HepG2 (cell line): ENCODE data around the gene NKAIN2. TPM values are rescaled to one million over a fixed set of nuclear protein-coding genes. Genes with fewer than 3 reads are reported as not detected.

Source experiments
- ATAC-seq: fragments of 200-7000 bp; cut with Tn5 transposase; 3 replicates; pipeline ENCODE4 v1.9.1; 2020; ENCODE audit warnings: mild to moderate bottlenecking, moderate library complexity
- BruUV-seq: library from RNA; stranded (reverse); fragments of 400-500 nt; replicated peaks from 2 replicates; lab custom pipeline; 2021; lab: Mats Ljungman, UMichigan
- CTCF ChIA-PET: fragments of 300-600 bp; formaldehyde crosslinking; extraction: SDS; loops from one replicate; lab custom pipeline; 2021; ENCODE audit warnings: low total read pairs, inconsistent platforms, low intra/inter-chr PET ratio; lab: Yijun Ruan, JAX
- POLR2A ChIA-PET: fragments of 350-600 bp; sonication (Branson Sonifier 250); formaldehyde crosslinking; loops from one replicate; lab custom pipeline; 2020; ENCODE audit warnings: antibody characterized with exemption, inconsistent platforms; lab: Yijun Ruan, JAX
- DNase-seq: peaks from one replicate; pipeline ENCODE4 v3.0.0-alpha.2; 2015; ENCODE audit warnings: low spot score
- FAIRE-seq: peaks from 3 replicates; lab custom pipeline; 2011; peaks lifted over from hg19 to GRCh38; lab: Jason Lieb, UNC
- H2AFZ ChIP-seq: one replicate; pipeline ENCODE4 v1.6.1; 2011; ENCODE audit warnings: low read length, inconsistent platforms
- H3K27ac ChIP-seq: fragments of 300-600 bp; 3 replicates; pipeline ENCODE4 v1.8.0; 2011; ENCODE audit warnings: mixed run types, mild to moderate bottlenecking, mixed read lengths, low read length, inconsistent platforms; ENCODE audit not compliant: insufficient read depth; ENCODE audit errors: extremely low read length
- H3K27me3 ChIP-seq, 2 experiments: fragments of 200-600 bp in 1 of 2; 2 replicates in 1 of 2; 3 replicates in 1 of 2; pipeline versions ENCODE4 v1.6.0 to v1.8.0; 2011; ENCODE audit warnings: low read length in 2 of 2, mild to moderate bottlenecking in 2 of 2, moderate library complexity in 2 of 2, inconsistent platforms in 1 of 2; ENCODE audit not compliant: insufficient read depth in 2 of 2, control insufficient read depth in 1 of 2
- H3K36me3 ChIP-seq, 2 experiments: fragments of 200-600 bp in 1 of 2; replicated peaks in 1 of 2; 2 replicates in 1 of 2; 3 replicates in 1 of 2; pipeline versions ENCODE4 v1.5.1 to v1.8.0; 2011; ENCODE audit warnings: low read length in 2 of 2, inconsistent platforms in 1 of 2; ENCODE audit not compliant: insufficient read depth in 2 of 2, control insufficient read depth in 1 of 2
- H3K4me1 ChIP-seq: 2 replicates; pipeline ENCODE4 v1.5.1; 2012; ENCODE audit warnings: low read length, inconsistent platforms; ENCODE audit not compliant: insufficient read depth
- H3K4me2 ChIP-seq: 2 replicates; pipeline ENCODE4 v1.6.0; 2011; ENCODE audit warnings: low read depth, low read length, inconsistent platforms
- H3K4me3 ChIP-seq, 3 experiments: fragments of 200-600 bp in 1 of 3; sonication (generic), shearing (Covaris generic) in 1 of 3; replicated peaks in 1 of 3; 2 replicates each; pipeline ENCODE4 v1.5.1; 2011 to 2016; ENCODE audit warnings: low read length in 3 of 3, inconsistent platforms in 2 of 3, low read depth in 2 of 3, mild to moderate bottlenecking in 2 of 3, control low read depth in 1 of 3, mixed read lengths in 1 of 3; ENCODE audit not compliant: insufficient read depth in 1 of 3
- H3K79me2 ChIP-seq: one replicate; pipeline ENCODE4 v1.6.1; 2011; ENCODE audit warnings: low read length, inconsistent platforms; ENCODE audit not compliant: insufficient read depth
- H3K9ac ChIP-seq: 2 replicates; pipeline ENCODE4 v1.6.0; 2011; ENCODE audit warnings: mild to moderate bottlenecking, low read depth, low read length, inconsistent platforms; ENCODE audit not compliant: insufficient read depth
- H3K9me3 ChIP-seq: 2 replicates; pipeline ENCODE4 v1.5.1; 2012; ENCODE audit warnings: mild to moderate bottlenecking, low read length
- H4K20me1 ChIP-seq: 2 replicates; pipeline ENCODE4 v1.6.0; 2011; ENCODE audit warnings: inconsistent platforms, mild to moderate bottlenecking, low read length, moderate library complexity; ENCODE audit not compliant: insufficient read depth
- CBX2 ChIP-seq, 2 experiments: fragments of 200-600 bp in 1 of 2; sonication (generic); formaldehyde crosslinking in 1 of 2; IDR thresholded peaks; 2 replicates each; pipeline versions ENCODE4 v1.7.0 to v1.8.1; 2018 to 2022; ENCODE audit warnings: low read depth in 2 of 2, low read length in 1 of 2, mild to moderate bottlenecking in 1 of 2, missing genetic modification reagents in 1 of 2
- DNMT1 ChIP-seq: sonication (generic); formaldehyde crosslinking; IDR thresholded peaks from 2 replicates; pipeline ENCODE4 v1.5.1; 2020; ENCODE audit warnings: mild to moderate bottlenecking, missing genetic modification reagents
- HOXA3 ChIP-seq: sonication (generic); formaldehyde crosslinking; IDR thresholded peaks from 2 replicates; pipeline ENCODE4 v1.5.0; 2020; ENCODE audit warnings: missing genetic modification reagents
- TAF15 ChIP-seq: fragments of 200-400 bp; formaldehyde crosslinking; IDR thresholded peaks from one replicate; pipeline ENCODE4 v1.6.1; 2018; ENCODE audit warnings: mild to moderate bottlenecking, low read depth, low read length; ENCODE audit not compliant: poor library complexity, severe bottlenecking
- U2AF2 ChIP-seq: fragments of 200-400 bp; formaldehyde crosslinking; IDR thresholded peaks from 2 replicates; pipeline ENCODE4 v1.6.1; 2017; ENCODE audit warnings: low read depth, mild to moderate bottlenecking, low read length
- YY1 ChIP-seq: IDR thresholded peaks from 2 replicates; pipeline ENCODE4 v1.6.1; 2011; ENCODE audit warnings: low read length, low read depth, moderate library complexity, mild to moderate bottlenecking; ENCODE audit not compliant: insufficient read depth, insufficient replicate concordance
- ZFP62 ChIP-seq: sonication (generic); formaldehyde crosslinking; IDR thresholded peaks from 2 replicates; pipeline ENCODE4 v1.4.0; 2020; ENCODE audit warnings: missing genetic modification reagents
- ZNF383 ChIP-seq: sonication (generic); formaldehyde crosslinking; IDR thresholded peaks from 2 replicates; pipeline ENCODE4 v1.4.0; 2020; ENCODE audit warnings: missing genetic modification reagents, mild to moderate bottlenecking, borderline replicate concordance
- ZNF572 ChIP-seq: sonication (generic); formaldehyde crosslinking; IDR thresholded peaks from 2 replicates; pipeline ENCODE4 v1.5.1; 2020; ENCODE audit warnings: mild to moderate bottlenecking, missing genetic modification reagents
- ZNF589 ChIP-seq: sonication (generic); formaldehyde crosslinking; conservative IDR thresholded peaks from 2 replicates; pipeline ENCODE4 v1.8.0; 2022; ENCODE audit warnings: mild to moderate bottlenecking, moderate library complexity, missing genetic modification reagents
- WGBS: methylation state at CpG from one replicate; pipeline ENCODE4 v1.1.6; 2017; ENCODE audit warnings: low lambda C conversion rate; 5-methylcytosine and 5-hydroxymethylcytosine counted together
- in situ Hi-C: cut with HindIII; loops from 2 replicates; pipeline ENCODE4 v1.10.0; 2017; ENCODE audit warnings: low pct_unique_long_range_greater_than_20kb; ENCODE audit not compliant: extremely low pct_ligation_motif_present
- intact Hi-C: fragments of 100-400 bp; cut with micrococcal nuclease; formaldehyde crosslinking; loops from one replicate; pipeline ENCODE4 v1.10.0; 2022; ENCODE audit not compliant: unreplicated experiment
- polyA plus RNA-seq, 8 experiments: library from polyadenylated mRNA; depleted of rRNA in 3 of 8; stranded (reverse) in 7 of 8; unstranded in 1 of 8; fragments of >200 nt; fragmentation: Illumina TruSeq in 4 of 8; extraction: Trizol in 4 of 8; gene quantifications; 2 replicates each; pipeline versions ENCODE4 v1.2.1 to v1.2.3, GENCODE V29; 2011 to 2016; ENCODE audit warnings: low read depth in 4 of 8, missing spikeins in 1 of 8, mixed read lengths in 1 of 8; ENCODE audit not compliant: insufficient read depth in 1 of 8
- total RNA-seq, 5 experiments: library from RNA; depleted of rRNA; stranded (reverse); fragments of >200 nt; fragmentation: Illumina TruSeq; extraction: Trizol; gene quantifications; 2 replicates each; pipeline ENCODE4 v1.2.3, GENCODE V29; 2016; ENCODE audit warnings: low read depth in 1 of 5
- TF ChIP-seq, protein P1 (sequence below): sonication (generic); formaldehyde crosslinking; conservative IDR thresholded peaks from 2 replicates; pipeline ENCODE4 v1.4.0; 2020; ENCODE audit warnings: missing genetic modification reagents
- TF ChIP-seq, protein P2 (sequence below): sonication (generic); formaldehyde crosslinking; IDR thresholded peaks from 2 replicates; pipeline ENCODE4 v1.4.0; 2020; ENCODE audit warnings: missing genetic modification reagents
- TF ChIP-seq, protein P3 (sequence below): sonication (generic); formaldehyde crosslinking; IDR thresholded peaks from 2 replicates; pipeline ENCODE4 v1.5.0; 2020; ENCODE audit warnings: mild to moderate bottlenecking, missing genetic modification reagents, borderline replicate concordance
- TF ChIP-seq, protein P4 (sequence below): sonication (generic); formaldehyde crosslinking; IDR thresholded peaks from 2 replicates; pipeline ENCODE4 v1.5.0; 2020; ENCODE audit warnings: mild to moderate bottlenecking, missing genetic modification reagents, borderline replicate concordance
- TF ChIP-seq, protein P5 (sequence below): sonication (generic); formaldehyde crosslinking; IDR thresholded peaks from 2 replicates; pipeline ENCODE4 v1.4.0; 2020; ENCODE audit warnings: mild to moderate bottlenecking, low read depth, missing genetic modification reagents

NKAIN2 gene
- total and polyA plus RNA-seq, 2 of the 13 experiments (the other 11 are each of a cell fraction or from before 2014, with no cell fraction given): not detected

DNA sequence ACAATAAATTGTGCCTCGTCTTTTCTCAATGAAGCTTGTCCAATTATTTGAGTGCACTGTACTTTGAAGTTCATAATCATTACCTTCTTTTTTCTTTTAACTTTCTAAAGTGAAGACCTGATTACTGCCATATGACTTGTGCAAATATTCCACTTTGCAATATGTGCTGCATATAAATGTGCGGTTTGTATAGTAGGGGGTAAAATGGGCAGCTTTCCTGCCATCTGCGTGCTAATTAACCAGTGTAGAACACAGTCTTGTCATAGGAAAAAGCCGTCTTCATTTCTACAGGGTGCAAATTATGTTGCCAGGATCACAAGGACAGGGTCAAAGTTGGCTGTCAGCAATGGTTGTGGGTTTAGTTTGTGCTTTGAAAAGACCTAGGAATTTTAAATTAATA is 397.0 kb downstream of the NKAIN2 start:
- POLR2A ChIA-PET: no interaction called here
- no peak for ATAC-seq

More for the DNA sequence above, 397.0 kb downstream of the NKAIN2 start:
- WGBS: under 1% methylated on average over 4 of the region's 4 CpGs
- no peak overlapping the region for H3K4me3 ChIP-seq
- no peaks in the 10 kb centered on the region for H4K20me1 ChIP-seq
- FAIRE-seq (no peak), DNase-seq (no peak)
- CTCF ChIA-PET: no interaction called here
- TF ChIP-seq U2AF2 (no peak), ZNF383 (CRISPR knock-in tag) (no peak), TAF15 (no peak), YY1 (no peak), HOXA3 (CRISPR knock-in tag) (no peak), DNMT1 (CRISPR knock-in tag) (no peak), ZNF589 (CRISPR knock-in tag) (no peak), CBX2 (IDR thresholded peaks at IDR 0.05; ENCODE audit: low read depth, low read length) (no peak), CBX2 (CRISPR knock-in tag; IDR thresholded peaks at IDR 0.05; ENCODE audit: low read depth) (no peak), ZFP62 (CRISPR knock-in tag) (no peak), ZNF572 (no peak)
- TF ChIP-seq, protein P1, sequence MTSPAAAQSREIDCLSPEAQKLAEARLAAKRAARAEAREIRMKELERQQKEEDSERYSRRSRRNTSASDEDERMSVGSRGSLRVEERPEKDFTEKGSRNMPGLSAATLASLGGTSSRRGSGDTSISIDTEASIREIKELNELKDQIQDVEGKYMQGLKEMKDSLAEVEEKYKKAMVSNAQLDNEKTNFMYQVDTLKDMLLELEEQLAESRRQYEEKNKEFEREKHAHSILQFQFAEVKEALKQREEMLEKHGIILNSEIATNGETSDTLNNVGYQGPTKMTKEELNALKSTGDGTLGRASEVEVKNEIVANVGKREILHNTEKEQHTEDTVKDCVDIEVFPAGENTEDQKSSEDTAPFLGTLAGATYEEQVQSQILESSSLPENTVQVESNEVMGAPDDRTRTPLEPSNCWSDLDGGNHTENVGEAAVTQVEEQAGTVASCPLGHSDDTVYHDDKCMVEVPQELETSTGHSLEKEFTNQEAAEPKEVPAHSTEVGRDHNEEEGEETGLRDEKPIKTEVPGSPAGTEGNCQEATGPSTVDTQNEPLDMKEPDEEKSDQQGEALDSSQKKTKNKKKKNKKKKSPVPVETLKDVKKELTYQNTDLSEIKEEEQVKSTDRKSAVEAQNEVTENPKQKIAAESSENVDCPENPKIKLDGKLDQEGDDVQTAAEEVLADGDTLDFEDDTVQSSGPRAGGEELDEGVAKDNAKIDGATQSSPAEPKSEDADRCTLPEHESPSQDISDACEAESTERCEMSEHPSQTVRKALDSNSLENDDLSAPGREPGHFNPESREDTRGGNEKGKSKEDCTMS (CRISPR knock-in tag): no peak
- TF ChIP-seq, protein P2, sequence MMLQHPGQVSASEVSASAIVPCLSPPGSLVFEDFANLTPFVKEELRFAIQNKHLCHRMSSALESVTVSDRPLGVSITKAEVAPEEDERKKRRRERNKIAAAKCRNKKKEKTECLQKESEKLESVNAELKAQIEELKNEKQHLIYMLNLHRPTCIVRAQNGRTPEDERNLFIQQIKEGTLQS: no peak
- TF ChIP-seq, protein P3, sequence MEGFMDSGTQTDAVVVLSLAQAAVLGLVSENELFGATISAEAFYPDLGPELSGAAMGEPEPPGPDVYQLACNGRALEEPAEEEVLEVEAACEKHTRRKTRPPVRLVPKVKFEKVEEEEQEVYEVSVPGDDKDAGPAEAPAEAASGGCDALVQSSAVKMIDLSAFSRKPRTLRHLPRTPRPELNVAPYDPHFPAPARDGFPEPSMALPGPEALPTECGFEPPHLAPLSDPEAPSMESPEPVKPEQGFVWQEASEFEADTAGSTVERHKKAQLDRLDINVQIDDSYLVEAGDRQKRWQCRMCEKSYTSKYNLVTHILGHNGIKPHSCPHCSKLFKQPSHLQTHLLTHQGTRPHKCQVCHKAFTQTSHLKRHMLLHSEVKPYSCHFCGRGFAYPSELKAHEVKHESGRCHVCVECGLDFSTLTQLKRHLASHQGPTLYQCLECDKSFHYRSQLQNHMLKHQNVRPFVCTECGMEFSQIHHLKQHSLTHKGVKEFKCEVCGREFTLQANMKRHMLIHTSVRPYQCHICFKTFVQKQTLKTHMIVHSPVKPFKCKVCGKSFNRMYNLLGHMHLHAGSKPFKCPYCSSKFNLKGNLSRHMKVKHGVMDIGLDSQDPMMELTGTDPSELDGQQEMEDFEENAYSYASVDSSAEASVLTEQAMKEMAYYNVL (CRISPR knock-in tag): no peak
- TF ChIP-seq, protein P4, sequence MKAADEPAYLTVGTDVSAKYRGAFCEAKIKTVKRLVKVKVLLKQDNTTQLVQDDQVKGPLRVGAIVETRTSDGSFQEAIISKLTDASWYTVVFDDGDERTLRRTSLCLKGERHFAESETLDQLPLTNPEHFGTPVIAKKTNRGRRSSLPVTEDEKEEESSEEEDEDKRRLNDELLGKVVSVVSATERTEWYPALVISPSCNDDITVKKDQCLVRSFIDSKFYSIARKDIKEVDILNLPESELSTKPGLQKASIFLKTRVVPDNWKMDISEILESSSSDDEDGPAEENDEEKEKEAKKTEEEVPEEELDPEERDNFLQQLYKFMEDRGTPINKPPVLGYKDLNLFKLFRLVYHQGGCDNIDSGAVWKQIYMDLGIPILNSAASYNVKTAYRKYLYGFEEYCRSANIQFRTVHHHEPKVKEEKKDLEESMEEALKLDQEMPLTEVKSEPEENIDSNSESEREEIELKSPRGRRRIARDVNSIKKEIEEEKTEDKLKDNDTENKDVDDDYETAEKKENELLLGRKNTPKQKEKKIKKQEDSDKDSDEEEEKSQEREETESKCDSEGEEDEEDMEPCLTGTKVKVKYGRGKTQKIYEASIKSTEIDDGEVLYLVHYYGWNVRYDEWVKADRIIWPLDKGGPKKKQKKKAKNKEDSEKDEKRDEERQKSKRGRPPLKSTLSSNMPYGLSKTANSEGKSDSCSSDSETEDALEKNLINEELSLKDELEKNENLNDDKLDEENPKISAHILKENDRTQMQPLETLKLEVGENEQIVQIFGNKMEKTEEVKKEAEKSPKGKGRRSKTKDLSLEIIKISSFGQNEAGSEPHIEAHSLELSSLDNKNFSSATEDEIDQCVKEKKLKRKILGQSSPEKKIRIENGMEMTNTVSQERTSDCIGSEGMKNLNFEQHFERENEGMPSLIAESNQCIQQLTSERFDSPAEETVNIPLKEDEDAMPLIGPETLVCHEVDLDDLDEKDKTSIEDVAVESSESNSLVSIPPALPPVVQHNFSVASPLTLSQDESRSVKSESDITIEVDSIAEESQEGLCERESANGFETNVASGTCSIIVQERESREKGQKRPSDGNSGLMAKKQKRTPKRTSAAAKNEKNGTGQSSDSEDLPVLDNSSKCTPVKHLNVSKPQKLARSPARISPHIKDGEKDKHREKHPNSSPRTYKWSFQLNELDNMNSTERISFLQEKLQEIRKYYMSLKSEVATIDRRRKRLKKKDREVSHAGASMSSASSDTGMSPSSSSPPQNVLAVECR (CRISPR knock-in tag): no peak
- TF ChIP-seq, protein P5, sequence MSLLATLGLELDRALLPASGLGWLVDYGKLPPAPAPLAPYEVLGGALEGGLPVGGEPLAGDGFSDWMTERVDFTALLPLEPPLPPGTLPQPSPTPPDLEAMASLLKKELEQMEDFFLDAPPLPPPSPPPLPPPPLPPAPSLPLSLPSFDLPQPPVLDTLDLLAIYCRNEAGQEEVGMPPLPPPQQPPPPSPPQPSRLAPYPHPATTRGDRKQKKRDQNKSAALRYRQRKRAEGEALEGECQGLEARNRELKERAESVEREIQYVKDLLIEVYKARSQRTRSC (CRISPR knock-in tag): no peak
- in situ Hi-C loops (no loop called here), intact Hi-C loops (no loop called here)
- no TSS peak for BruUV-seq
- H3K4me1 ChIP-seq: no peaks in the 10 kb centered on the region
- H3K9ac ChIP-seq: no peak overlapping the region
- no peaks in the 10 kb centered on the region for H3K9me3 ChIP-seq
- H3K27ac ChIP-seq: no peak overlapping the region
- no peaks in the 10 kb centered on the region for H3K36me3 ChIP-seq
- no peaks in the 10 kb centered on the region for H3K79me2 ChIP-seq
- H3K27me3 ChIP-seq: no peaks in the 10 kb centered on the region
- H3K4me2 ChIP-seq: no peak overlapping the region
- H2AFZ ChIP-seq: no peak overlapping the region
